DOHH2 (cell line): ENCODE measurements around the gene ALG9.

ENCODE experiments used
- H3F3A ChIP-seq: fragments of 200-600 bp; sonication (generic), shearing (Covaris generic); 2 replicates; pipeline ENCODE4 v1.6.0; 2016; ENCODE audit warnings: antibody characterized with exemption, mild to moderate bottlenecking; ENCODE audit not compliant: control insufficient read depth, insufficient read depth
- H3K27ac ChIP-seq: fragments of 200-600 bp; sonication (generic); 2 replicates; pipeline ENCODE4 v1.5.1; 2014; ENCODE audit warnings: low read depth, mild to moderate bottlenecking, low read length, moderate library complexity
- H3K27me3 ChIP-seq: fragments of 200-600 bp; sonication (generic); 2 replicates; pipeline ENCODE4 v1.6.1; 2014; ENCODE audit warnings: mild to moderate bottlenecking, low read length, mixed read lengths; ENCODE audit not compliant: control insufficient read depth
- H3K36me3 ChIP-seq: fragments of 200-600 bp; sonication (generic); 2 replicates; pipeline ENCODE4 v1.6.1; 2014; ENCODE audit warnings: mild to moderate bottlenecking, low read length, moderate library complexity, mixed read lengths; ENCODE audit not compliant: control insufficient read depth
- H3K4me1 ChIP-seq: fragments of 200-600 bp; sonication (generic); 2 replicates; pipeline ENCODE4 v1.6.1; 2014; ENCODE audit warnings: mild to moderate bottlenecking, low read length, mixed read lengths; ENCODE audit not compliant: control insufficient read depth
- H3K4me2 ChIP-seq: fragments of 200-600 bp; sonication (generic); 2 replicates; pipeline ENCODE4 v1.6.0; 2014; ENCODE audit warnings: mild to moderate bottlenecking, low read length, moderate library complexity
- H3K4me3 ChIP-seq: fragments of 200-600 bp; sonication (generic); 2 replicates; pipeline ENCODE4 v1.5.1; 2014; ENCODE audit warnings: mild to moderate bottlenecking, low read length, mixed read lengths
- H3K79me2 ChIP-seq: fragments of 200-600 bp; sonication (generic); 2 replicates; pipeline ENCODE4 v1.6.1; 2014; ENCODE audit warnings: mild to moderate bottlenecking, low read length, mixed read lengths; ENCODE audit not compliant: control insufficient read depth
- H3K9me2 ChIP-seq: fragments of 200-600 bp; sonication (generic); replicated peaks from 2 replicates; pipeline ENCODE4 v1.6.1; 2014; ENCODE audit warnings: mild to moderate bottlenecking, low read length, mixed read lengths; ENCODE audit not compliant: control insufficient read depth
- H3K9me3 ChIP-seq: fragments of 200-600 bp; sonication (generic); 2 replicates; pipeline ENCODE4 v1.6.1; 2014; ENCODE audit warnings: antibody characterized with exemption, low read length, mixed read lengths; ENCODE audit not compliant: control insufficient read depth, insufficient read depth
- H4K20me1 ChIP-seq: fragments of 200-600 bp; sonication (generic); 2 replicates; pipeline ENCODE4 v1.6.0; 2014; ENCODE audit warnings: low read depth, mild to moderate bottlenecking, antibody characterized with exemption, low read length, moderate library complexity; ENCODE audit not compliant: control insufficient read depth, insufficient read depth
- EZH2phosphoT487 ChIP-seq: fragments of 200-600 bp; sonication (generic); IDR thresholded peaks from 2 replicates; pipeline ENCODE4 v1.6.1; 2017; ENCODE audit warnings: borderline replicate concordance, mild to moderate bottlenecking, antibody characterized with exemption, low read length, moderate library complexity, mixed read lengths
- TF ChIP-seq, protein P1 (sequence below): fragments of 200-600 bp; sonication (generic); IDR thresholded peaks from one replicate; pipeline ENCODE4 v1.5.1; 2014; ENCODE audit warnings: antibody characterized with exemption, mild to moderate bottlenecking, low read depth, low read length; ENCODE audit not compliant: poor library complexity, severe bottlenecking

Gene ALG9

DNA sequence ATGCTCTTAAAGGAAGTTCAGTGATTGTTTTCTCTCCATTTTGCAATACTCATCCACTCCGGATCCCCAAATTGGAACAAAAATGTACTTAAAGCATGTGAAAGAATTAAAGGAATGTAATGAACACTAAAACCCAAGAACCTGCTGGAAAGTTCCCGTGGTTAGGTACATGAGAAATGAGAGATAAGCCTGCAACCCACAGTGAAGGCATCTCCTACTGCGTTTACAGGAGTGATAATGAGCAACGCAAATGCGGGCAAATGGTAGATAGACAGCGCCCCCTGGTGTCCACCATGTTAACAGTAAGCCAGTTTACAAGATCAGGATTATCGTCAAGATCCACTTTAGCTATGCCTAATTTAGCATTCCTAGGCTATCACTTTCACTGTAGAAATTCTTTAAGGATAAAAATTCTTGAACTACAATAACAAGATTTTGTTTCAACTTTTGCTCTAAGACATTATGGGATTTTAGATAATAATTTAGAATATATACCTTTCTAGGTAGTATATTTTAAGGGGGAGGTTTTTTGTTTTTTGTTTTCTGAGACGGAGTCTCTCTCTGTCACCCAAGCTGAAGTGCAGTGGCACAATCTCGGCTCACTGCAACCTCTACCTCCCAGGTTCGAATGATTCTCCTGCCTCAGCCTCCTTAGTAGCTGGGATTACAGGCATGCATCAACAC is 29.9 kb downstream of the ALG9 start:
- TF ChIP-seq EZH2phosphoT487, result no peak
- TF ChIP-seq, protein P1, sequence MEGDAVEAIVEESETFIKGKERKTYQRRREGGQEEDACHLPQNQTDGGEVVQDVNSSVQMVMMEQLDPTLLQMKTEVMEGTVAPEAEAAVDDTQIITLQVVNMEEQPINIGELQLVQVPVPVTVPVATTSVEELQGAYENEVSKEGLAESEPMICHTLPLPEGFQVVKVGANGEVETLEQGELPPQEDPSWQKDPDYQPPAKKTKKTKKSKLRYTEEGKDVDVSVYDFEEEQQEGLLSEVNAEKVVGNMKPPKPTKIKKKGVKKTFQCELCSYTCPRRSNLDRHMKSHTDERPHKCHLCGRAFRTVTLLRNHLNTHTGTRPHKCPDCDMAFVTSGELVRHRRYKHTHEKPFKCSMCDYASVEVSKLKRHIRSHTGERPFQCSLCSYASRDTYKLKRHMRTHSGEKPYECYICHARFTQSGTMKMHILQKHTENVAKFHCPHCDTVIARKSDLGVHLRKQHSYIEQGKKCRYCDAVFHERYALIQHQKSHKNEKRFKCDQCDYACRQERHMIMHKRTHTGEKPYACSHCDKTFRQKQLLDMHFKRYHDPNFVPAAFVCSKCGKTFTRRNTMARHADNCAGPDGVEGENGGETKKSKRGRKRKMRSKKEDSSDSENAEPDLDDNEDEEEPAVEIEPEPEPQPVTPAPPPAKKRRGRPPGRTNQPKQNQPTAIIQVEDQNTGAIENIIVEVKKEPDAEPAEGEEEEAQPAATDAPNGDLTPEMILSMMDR, result peak; percentile 86
- Histone ChIP-seq H3K27ac (no peak overlapping the region), H3K79me2 (no peaks in the 10 kb centered on the region), H3K27me3 (no peaks in the 10 kb centered on the region), H3K4me2 (no peak overlapping the region), H3K9me2 (no peaks in the 10 kb centered on the region), H3K4me3 (no peak overlapping the region), H4K20me1 (no peaks in the 10 kb centered on the region), H3K36me3 (peaks cover 53% of the 10 kb centered on the region), H3F3A (no peaks in the 10 kb centered on the region), H3K4me1 (no peaks in the 10 kb centered on the region), H3K9me3 (no peaks in the 10 kb centered on the region)

DNA sequence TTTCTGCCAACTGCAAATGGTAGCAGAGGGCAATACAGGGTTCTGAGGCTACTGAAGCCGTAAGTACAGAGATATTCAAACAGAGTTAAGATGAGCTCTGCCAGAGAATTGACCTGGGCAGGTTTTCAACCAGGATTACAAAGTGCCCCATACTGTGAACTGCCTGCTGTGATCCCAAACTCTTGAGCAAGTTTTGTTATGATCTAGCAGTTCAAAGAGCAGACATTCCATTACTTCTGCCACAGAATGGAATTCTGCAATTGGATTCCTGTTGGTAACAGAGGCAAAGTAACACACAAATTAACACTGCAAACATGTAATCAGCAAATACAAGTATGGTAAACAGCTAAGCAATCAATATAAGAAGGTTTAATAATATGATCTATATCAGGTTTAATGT is 31.2 kb downstream of the ALG9 start:
- no peak overlapping the region for H3K27ac ChIP-seq
- no peaks in the 10 kb centered on the region for H4K20me1 ChIP-seq
- H3F3A ChIP-seq, result no peaks in the 10 kb centered on the region
- H3K27me3 ChIP-seq, result no peaks in the 10 kb centered on the region
- no peaks in the 10 kb centered on the region for H3K4me1 ChIP-seq
- H3K9me2 ChIP-seq, result no peaks in the 10 kb centered on the region
- peaks cover 58% of the 10 kb centered on the region for H3K36me3 ChIP-seq
- no peak overlapping the region for H3K4me3 ChIP-seq
- H3K4me2 ChIP-seq, result no peak overlapping the region
- H3K9me3 ChIP-seq, result no peaks in the 10 kb centered on the region
- TF ChIP-seq EZH2phosphoT487, result no peak
- TF ChIP-seq, protein P1, result no peak
- no peaks in the 10 kb centered on the region for H3K79me2 ChIP-seq

DNA sequence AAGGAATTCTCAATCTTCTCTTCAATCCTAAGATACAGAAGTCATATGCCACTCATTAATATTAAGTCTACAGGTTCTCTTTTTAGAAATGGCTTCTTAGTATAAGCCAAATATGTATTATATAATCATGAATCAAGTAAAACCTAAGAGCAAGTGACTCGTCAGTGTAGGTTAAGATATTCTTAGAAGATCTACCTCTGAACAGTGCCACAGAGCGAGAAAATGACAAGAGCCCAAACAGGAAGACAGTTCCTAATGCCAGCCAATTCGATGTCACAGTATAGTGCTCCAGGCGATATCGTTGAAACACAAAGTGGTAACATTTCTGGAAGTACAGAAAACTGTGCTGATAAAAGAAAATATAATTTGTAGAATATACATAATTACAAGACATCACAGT is 33.3 kb downstream of the ALG9 start:
- no peaks in the 10 kb centered on the region for H3K9me3 ChIP-seq
- H3K79me2 ChIP-seq, result no peaks in the 10 kb centered on the region
- H3K9me2 ChIP-seq, result no peaks in the 10 kb centered on the region
- H4K20me1 ChIP-seq, result no peaks in the 10 kb centered on the region
- no peaks in the 10 kb centered on the region for H3K27me3 ChIP-seq
- TF ChIP-seq EZH2phosphoT487, result no peak
- TF ChIP-seq, protein P1, result no peak
- H3K27ac ChIP-seq, result no peak overlapping the region
- no peaks in the 10 kb centered on the region for H3F3A ChIP-seq
- H3K36me3 ChIP-seq, result peaks cover 67% of the 10 kb centered on the region
- no peaks in the 10 kb centered on the region for H3K4me1 ChIP-seq
- no peak overlapping the region for H3K4me3 ChIP-seq
- H3K4me2 ChIP-seq, result no peak overlapping the region
